HG02840 (cell line): ENCODE results near the gene ABCC4.

Experiments used
- ATAC-seq: cut with Tn5 transposase; IDR thresholded peaks from one replicate; pipeline ENCODE4 v1.9.1; 2021; ENCODE audit warnings: mild to moderate bottlenecking, moderate library complexity, moderate number of reproducible peaks; ENCODE audit not compliant: unreplicated experiment, low FRiP score

The ABCC4 gene

GRCh38 chr13:95128045-95128643, 173.1 kb downstream of the ABCC4 start:
- no peak for ATAC-seq

- ATAC-seq, result no peak
Measured at GRCh38 chr13:95124959-95125358, 176.3 kb downstream of the ABCC4 start.

- ATAC-seq, result no peak
Measured at GRCh38 chr13:95123726-95124125, 177.5 kb downstream of the ABCC4 start.

GRCh38 chr13:95122063-95122462, 179.2 kb downstream of the ABCC4 start:
- ATAC-seq, result no peak

GRCh38 chr13:95121516-95121915, 179.7 kb downstream of the ABCC4 start:
- no peak for ATAC-seq

GRCh38 chr13:95120650-95121049, 180.6 kb downstream of the ABCC4 start:
- no peak for ATAC-seq

- no peak for ATAC-seq
Measured at GRCh38 chr13:95118541-95119324, 182.5 kb downstream of the ABCC4 start.

- ATAC-seq, result no peak
Measured at GRCh38 chr13:95117092-95117491, 184.2 kb downstream of the ABCC4 start.

- ATAC-seq, result no peak
Measured at GRCh38 chr13:95115525-95115924, 185.7 kb downstream of the ABCC4 start.

GRCh38 chr13:95113601-95114000, 187.7 kb downstream of the ABCC4 start:
- no peak for ATAC-seq

- ATAC-seq, result no peak
Measured at GRCh38 chr13:95112883-95113282, 188.4 kb downstream of the ABCC4 start.

- ATAC-seq, result no peak
Measured at GRCh38 chr13:95111608-95112007, 189.6 kb downstream of the ABCC4 start.

GRCh38 chr13:95106562-95106961, 194.7 kb downstream of the ABCC4 start:
- ATAC-seq, result no peak

GRCh38 chr13:95100525-95101433, 200.5 kb downstream of the ABCC4 start:
- ATAC-seq, result no peak

GRCh38 chr13:95099541-95099940, 201.7 kb downstream of the ABCC4 start:
- ATAC-seq, result no peak

- ATAC-seq, result no peak
Measured at GRCh38 chr13:95098916-95099315, 202.3 kb downstream of the ABCC4 start.

GRCh38 chr13:95091755-95092154, 209.5 kb downstream of the ABCC4 start:
- no peak for ATAC-seq

- no peak for ATAC-seq
Measured at GRCh38 chr13:95087746-95088305, 213.4 kb downstream of the ABCC4 start.

- ATAC-seq, result no peak
Measured at GRCh38 chr13:95086761-95087160, 214.5 kb downstream of the ABCC4 start.

- ATAC-seq, result no peak
Measured at GRCh38 chr13:95083758-95084157, 217.5 kb downstream of the ABCC4 start.

GRCh38 chr13:95083066-95083465, 218.2 kb downstream of the ABCC4 start:
- ATAC-seq, result no peak
